Measurements from ENCODE around the gene FIG4.

DNA sequence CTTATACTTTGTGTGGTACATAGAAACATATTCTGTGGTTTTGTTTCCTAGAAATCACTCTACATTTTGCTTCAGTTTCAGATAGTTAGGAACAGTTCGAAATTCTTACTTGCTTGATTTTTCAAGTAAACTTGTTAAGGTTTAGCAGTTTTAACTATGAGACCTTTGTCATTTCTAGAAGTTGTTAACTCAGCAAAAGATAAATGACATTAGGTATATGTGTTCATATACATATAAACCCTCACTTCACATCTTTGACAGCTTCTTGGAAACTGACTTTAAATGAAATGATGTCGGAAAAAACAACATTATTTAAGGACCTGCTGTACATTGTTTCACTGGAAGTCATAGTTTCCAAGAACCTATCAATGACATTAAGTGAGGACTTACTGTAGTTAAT, 96.2 kb downstream of the FIG4 start:
- no peak for TF ChIP-seq ZNF513 (CRISPR knock-in tag; conservative IDR thresholded peaks at IDR 0.05)
- no peak for TF ChIP-seq ARNTL (CRISPR knock-in tag; IDR thresholded peaks at IDR 0.05)
- no peak for TF ChIP-seq EZH2 (conservative IDR thresholded peaks at IDR 0.05; ENCODE audit: low read depth, low read length)
- no peak for TF ChIP-seq POLR2AphosphoS5 (IDR thresholded peaks at IDR 0.05; ENCODE audit: low read depth, low read length)
- no peak for TF ChIP-seq ZNF546 (CRISPR knock-in tag; conservative IDR thresholded peaks at IDR 0.05)
- no peak for TF ChIP-seq ZNF337 (CRISPR knock-in tag; IDR thresholded peaks at IDR 0.05; ENCODE audit: borderline replicate concordance, low read depth)
- no peak for TF ChIP-seq ZNF512 (CRISPR knock-in tag; IDR thresholded peaks at IDR 0.05)
- TF ChIP-seq HCFC1 (IDR thresholded peaks at IDR 0.05; ENCODE audit: low read depth, low read length), result no peak
- TF ChIP-seq GATAD1 (CRISPR knock-in tag; IDR thresholded peaks at IDR 0.05), result no peak
- TF ChIP-seq, protein P1, sequence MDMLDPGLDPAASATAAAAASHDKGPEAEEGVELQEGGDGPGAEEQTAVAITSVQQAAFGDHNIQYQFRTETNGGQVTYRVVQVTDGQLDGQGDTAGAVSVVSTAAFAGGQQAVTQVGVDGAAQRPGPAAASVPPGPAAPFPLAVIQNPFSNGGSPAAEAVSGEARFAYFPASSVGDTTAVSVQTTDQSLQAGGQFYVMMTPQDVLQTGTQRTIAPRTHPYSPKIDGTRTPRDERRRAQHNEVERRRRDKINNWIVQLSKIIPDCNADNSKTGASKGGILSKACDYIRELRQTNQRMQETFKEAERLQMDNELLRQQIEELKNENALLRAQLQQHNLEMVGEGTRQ (IDR thresholded peaks at IDR 0.05; ENCODE audit: low read depth, low read length), result no peak
- TF ChIP-seq, protein P1 (CRISPR knock-in tag; IDR thresholded peaks at IDR 0.05; ENCODE audit: borderline replicate concordance), result no peak
- TF ChIP-seq STAT5B (CRISPR knock-in tag; IDR thresholded peaks at IDR 0.05), result no peak
- no peak for TF ChIP-seq NFE2L1 (CRISPR knock-in tag; IDR thresholded peaks at IDR 0.05; ENCODE audit: borderline replicate concordance)
- TF ChIP-seq FOXP1 (IDR thresholded peaks at IDR 0.05), result no peak
- TF ChIP-seq FOXP1 (CRISPR knock-in tag; IDR thresholded peaks at IDR 0.05), result no peak

All from HepG2 (cell line).